ENCODE results near the gene SCGB1D1. TPM values are rescaled to one million over a fixed set of nuclear protein-coding genes. Genes with fewer than 3 reads are reported as not detected.

SCGB1D1 gene
- total and polyA plus RNA-seq, 9 donors = not detected

GRCh38 chr11:62166371-62166770 is 23.6 kb upstream of the SCGB1D1 start:
- Histone ChIP-seq H3K36me3 (ENCODE audit: control insufficient read depth, insufficient read depth, low read length) (no peaks in the 10 kb centered on the region), H3K27me3 (ENCODE audit: control insufficient read depth, insufficient read depth, low read length) (peaks cover 25% of the 10 kb centered on the region), H3K9me3 (replicated peaks; ENCODE audit: control insufficient read depth, low read depth, low read length) (no peaks in the 10 kb centered on the region), H3K4me1 (ENCODE audit: control insufficient read depth, insufficient read depth, low read length) (no peaks in the 10 kb centered on the region), H3K4me3 (ENCODE audit: low read length) (no peak overlapping the region), H3K27ac (ENCODE audit: low read length) (no peak overlapping the region)
- WGBS (ENCODE audit: insufficient coverage) = 79% methylated on average over 6 of the region's 10 CpGs
- DNase-seq = no peak

GRCh38 chr11:62169448-62169847 is 20.6 kb upstream of the SCGB1D1 start:
- Histone ChIP-seq H3K27ac (ENCODE audit: low read length) (no peak overlapping the region), H3K9me3 (replicated peaks; ENCODE audit: control insufficient read depth, low read depth, low read length) (no peaks in the 10 kb centered on the region), H3K27me3 (ENCODE audit: control insufficient read depth, insufficient read depth, low read length) (peaks cover 35% of the 10 kb centered on the region), H3K36me3 (ENCODE audit: control insufficient read depth, insufficient read depth, low read length) (no peaks in the 10 kb centered on the region), H3K4me1 (ENCODE audit: control insufficient read depth, insufficient read depth, low read length) (no peaks in the 10 kb centered on the region), H3K4me3 (ENCODE audit: low read length) (no peak overlapping the region)
- peak; percentile 31 for DNase-seq
- WGBS (ENCODE audit: insufficient coverage) = 86% methylated on average over 8 of the region's 10 CpGs

- Histone ChIP-seq H3K27me3 (ENCODE audit: control insufficient read depth, insufficient read depth, low read length) (peaks cover 35% of the 10 kb centered on the region), H3K27ac (ENCODE audit: low read length) (no peak overlapping the region), H3K4me1 (ENCODE audit: control insufficient read depth, insufficient read depth, low read length) (no peaks in the 10 kb centered on the region), H3K9me3 (replicated peaks; ENCODE audit: control insufficient read depth, low read depth, low read length) (no peaks in the 10 kb centered on the region), H3K36me3 (ENCODE audit: control insufficient read depth, insufficient read depth, low read length) (no peaks in the 10 kb centered on the region), H3K4me3 (ENCODE audit: low read length) (no peak overlapping the region)
- WGBS (ENCODE audit: insufficient coverage) = no CpG with 5 or more reads among the region's 1 CpG
- peak; percentile 35 for DNase-seq
Measured at GRCh38 chr11:62169935-62170334, 20.1 kb upstream of the SCGB1D1 start.

- no peaks in the 10 kb centered on the region for H3K36me3 ChIP-seq (ENCODE audit: control insufficient read depth, insufficient read depth, low read length)
- peak; percentile 84 for DNase-seq
- no peak overlapping the region for H3K4me3 ChIP-seq (ENCODE audit: low read length)
- WGBS (ENCODE audit: insufficient coverage) = 14% methylated on average over 6 of the region's 14 CpGs
- peaks cover 28% of the 10 kb centered on the region for H3K27me3 ChIP-seq (ENCODE audit: control insufficient read depth, insufficient read depth, low read length)
- H3K27ac ChIP-seq (ENCODE audit: low read length) = no peak overlapping the region
- no peaks in the 10 kb centered on the region for H3K4me1 ChIP-seq (ENCODE audit: control insufficient read depth, insufficient read depth, low read length)
- no peaks in the 10 kb centered on the region for H3K9me3 ChIP-seq (replicated peaks; ENCODE audit: control insufficient read depth, low read depth, low read length)
Measured at GRCh38 chr11:62171261-62171723, 18.7 kb upstream of the SCGB1D1 start.

GRCh38 chr11:62172294-62172693 is 17.7 kb upstream of the SCGB1D1 start:
- H3K4me3 ChIP-seq (ENCODE audit: low read length) = no peak overlapping the region
- DNase-seq = no peak
- 65% methylated on average over 4 of the region's 7 CpGs for WGBS (ENCODE audit: insufficient coverage)
- H3K27me3 ChIP-seq (ENCODE audit: control insufficient read depth, insufficient read depth, low read length) = peaks cover 20% of the 10 kb centered on the region
- no peaks in the 10 kb centered on the region for H3K4me1 ChIP-seq (ENCODE audit: control insufficient read depth, insufficient read depth, low read length)
- no peaks in the 10 kb centered on the region for H3K9me3 ChIP-seq (replicated peaks; ENCODE audit: control insufficient read depth, low read depth, low read length)
- no peak overlapping the region for H3K27ac ChIP-seq (ENCODE audit: low read length)
- H3K36me3 ChIP-seq (ENCODE audit: control insufficient read depth, insufficient read depth, low read length) = no peaks in the 10 kb centered on the region

GRCh38 chr11:62176766-62177165 is 13.2 kb upstream of the SCGB1D1 start:
- peaks cover 10% of the 10 kb centered on the region for H3K27me3 ChIP-seq (ENCODE audit: control insufficient read depth, insufficient read depth, low read length)
- WGBS (ENCODE audit: insufficient coverage) = no CpG with 5 or more reads among the region's 3 CpGs
- H3K4me1 ChIP-seq (ENCODE audit: control insufficient read depth, insufficient read depth, low read length) = no peaks in the 10 kb centered on the region
- no peaks in the 10 kb centered on the region for H3K9me3 ChIP-seq (replicated peaks; ENCODE audit: control insufficient read depth, low read depth, low read length)
- H3K27ac ChIP-seq (ENCODE audit: low read length) = no peak overlapping the region
- no peak for DNase-seq
- H3K36me3 ChIP-seq (ENCODE audit: control insufficient read depth, insufficient read depth, low read length) = no peaks in the 10 kb centered on the region
- no peak overlapping the region for H3K4me3 ChIP-seq (ENCODE audit: low read length)

GRCh38 chr11:62179995-62180394 is 10.0 kb upstream of the SCGB1D1 start:
- Histone ChIP-seq H3K36me3 (ENCODE audit: control insufficient read depth, insufficient read depth, low read length) (no peaks in the 10 kb centered on the region), H3K4me1 (ENCODE audit: control insufficient read depth, insufficient read depth, low read length) (no peaks in the 10 kb centered on the region), H3K4me3 (ENCODE audit: low read length) (no peak overlapping the region), H3K27me3 (ENCODE audit: control insufficient read depth, insufficient read depth, low read length) (peaks cover 2% of the 10 kb centered on the region), H3K27ac (ENCODE audit: low read length) (no peak overlapping the region), H3K9me3 (replicated peaks; ENCODE audit: control insufficient read depth, low read depth, low read length) (no peaks in the 10 kb centered on the region)
- 94% methylated on average over 3 of the region's 5 CpGs for WGBS (ENCODE audit: insufficient coverage)
- DNase-seq = no peak

- DNase-seq = no peak
- Histone ChIP-seq H3K9me3 (replicated peaks; ENCODE audit: control insufficient read depth, low read depth, low read length) (no peaks in the 10 kb centered on the region), H3K27me3 (ENCODE audit: control insufficient read depth, insufficient read depth, low read length) (peaks cover 2% of the 10 kb centered on the region), H3K27ac (ENCODE audit: low read length) (no peak overlapping the region), H3K4me1 (ENCODE audit: control insufficient read depth, insufficient read depth, low read length) (no peaks in the 10 kb centered on the region), H3K36me3 (ENCODE audit: control insufficient read depth, insufficient read depth, low read length) (no peaks in the 10 kb centered on the region), H3K4me3 (ENCODE audit: low read length) (no peak overlapping the region)
- no CpG with 5 or more reads among the region's 2 CpGs for WGBS (ENCODE audit: insufficient coverage)
Measured at GRCh38 chr11:62181097-62181496, 8.9 kb upstream of the SCGB1D1 start.

GRCh38 chr11:62182147-62182891 is 7.7 kb upstream of the SCGB1D1 start:
- WGBS (ENCODE audit: insufficient coverage) = 27% methylated on average over 2 of the region's 8 CpGs
- no peak for DNase-seq
- Histone ChIP-seq H3K27ac (ENCODE audit: low read length) (no peak overlapping the region), H3K27me3 (ENCODE audit: control insufficient read depth, insufficient read depth, low read length) (peaks cover 2% of the 10 kb centered on the region), H3K4me3 (ENCODE audit: low read length) (no peak overlapping the region), H3K9me3 (replicated peaks; ENCODE audit: control insufficient read depth, low read depth, low read length) (no peaks in the 10 kb centered on the region), H3K36me3 (ENCODE audit: control insufficient read depth, insufficient read depth, low read length) (no peaks in the 10 kb centered on the region), H3K4me1 (ENCODE audit: control insufficient read depth, insufficient read depth, low read length) (no peaks in the 10 kb centered on the region)

- no peak overlapping the region for H3K4me3 ChIP-seq (ENCODE audit: low read length)
- H3K36me3 ChIP-seq (ENCODE audit: control insufficient read depth, insufficient read depth, low read length) = no peaks in the 10 kb centered on the region
- no peak for DNase-seq
- peaks cover 10% of the 10 kb centered on the region for H3K27me3 ChIP-seq (ENCODE audit: control insufficient read depth, insufficient read depth, low read length)
- H3K9me3 ChIP-seq (replicated peaks; ENCODE audit: control insufficient read depth, low read depth, low read length) = no peaks in the 10 kb centered on the region
- no peak overlapping the region for H3K27ac ChIP-seq (ENCODE audit: low read length)
- WGBS (ENCODE audit: insufficient coverage) = 54% methylated on average over 2 of the region's 2 CpGs
- H3K4me1 ChIP-seq (ENCODE audit: control insufficient read depth, insufficient read depth, low read length) = no peaks in the 10 kb centered on the region
Measured at GRCh38 chr11:62186195-62186594, 3.8 kb upstream of the SCGB1D1 start.
